HG03565 (cell line): ENCODE measurements around the gene BICRA.
"Not testable (repeated sequence)": the region's sequence is repeated elsewhere in the genome, so short reads cannot be mapped to it uniquely, and the experiment has no call there.

Experiments
- ATAC-seq: cut with Tn5 transposase; IDR thresholded peaks from one replicate; pipeline ENCODE4 v1.9.1; 2021; ENCODE audit warnings: mild to moderate bottlenecking, moderate library complexity; ENCODE audit not compliant: unreplicated experiment

BICRA gene

GRCh38 chr19:47740866-47741519 is 132.1 kb downstream of the BICRA start:
- ATAC-seq: no peak

- no peak for ATAC-seq
Observed at GRCh38 chr19:47741544-47742140, 132.7 kb downstream of the BICRA start.

- ATAC-seq: no peak
Observed at GRCh38 chr19:47742634-47743033, 133.7 kb downstream of the BICRA start.

GRCh38 chr19:47745010-47745901 is 136.3 kb downstream of the BICRA start, which contains the start of gene NOP53:
Gene NOP53, plus strand, starts transcription at chr19:47745546. Its CDS starts 14 bp downstream, at chr19:47745560.
- ATAC-seq: peak; percentile 55

- ATAC-seq: not testable (repeated sequence)
Observed at GRCh38 chr19:47746129-47746528, 137.2 kb downstream of the BICRA start.

GRCh38 chr19:47749326-47749725 is 140.4 kb downstream of the BICRA start:
- ATAC-seq: no peak

- ATAC-seq: no peak
Observed at GRCh38 chr19:47750752-47751151, 141.8 kb downstream of the BICRA start.

GRCh38 chr19:47752440-47753211 is 143.7 kb downstream of the BICRA start:
- no peak for ATAC-seq
